HEK293 (cell line): ENCODE measurements around the gene COL9A1.

Experiments
- ZNF174 ChIP-seq: fragments of 450-650 bp; formaldehyde crosslinking; IDR thresholded peaks from 2 replicates; pipeline ENCODE4 v1.5.0; 2017; ENCODE audit warnings: missing biosample characterization, mild to moderate bottlenecking, missing genetic modification characterization
- ZNF274 ChIP-seq, 2 experiments: fragments of 200-500 bp in 1 of 2; fragments of 450-650 bp in 1 of 2; sonication (Bioruptor generic) in 1 of 2; formaldehyde crosslinking in 1 of 2; IDR thresholded peaks; 2 replicates each; pipeline versions ENCODE4 v1.5.1 to v1.6.1; 2014 to 2016; ENCODE audit warnings: borderline replicate concordance in 1 of 2, inconsistent platforms in 1 of 2, low read length in 1 of 2, missing biosample characterization in 1 of 2, missing genetic modification characterization in 1 of 2
- ZNF521 ChIP-seq: fragments of 450-650 bp; formaldehyde crosslinking; IDR thresholded peaks from 2 replicates; pipeline ENCODE4 v1.5.1; 2017; ENCODE audit warnings: missing biosample characterization, mild to moderate bottlenecking, missing genetic modification characterization
- ZNF610 ChIP-seq: fragments of 450-650 bp; formaldehyde crosslinking; IDR thresholded peaks from 2 replicates; pipeline ENCODE4 v1.5.1; 2016; ENCODE audit warnings: missing biosample characterization, missing genetic modification characterization, borderline replicate concordance
- TF ChIP-seq, protein P1 (sequence below): fragments of 450-650 bp; formaldehyde crosslinking; IDR thresholded peaks from 2 replicates; pipeline ENCODE4 v1.5.1; 2016; ENCODE audit warnings: missing biosample characterization, missing genetic modification characterization
- TF ChIP-seq, protein P2 (sequence below): fragments of 450-650 bp; IDR thresholded peaks from 2 replicates; pipeline ENCODE4 v1.5.1; 2018; ENCODE audit warnings: missing biosample characterization, missing genetic modification characterization
- TF ChIP-seq, protein P3 (sequence below): fragments of 450-650 bp; formaldehyde crosslinking; IDR thresholded peaks from 2 replicates; pipeline ENCODE4 v1.5.1; 2016; ENCODE audit warnings: missing biosample characterization, missing genetic modification characterization
- TF ChIP-seq, protein P4 (sequence below): fragments of 450-650 bp; IDR thresholded peaks from 2 replicates; pipeline ENCODE4 v1.5.1; 2018; ENCODE audit warnings: missing biosample characterization, mild to moderate bottlenecking, missing genetic modification characterization
- TF ChIP-seq, protein P5 (sequence below): fragments of 450-650 bp; formaldehyde crosslinking; IDR thresholded peaks from 2 replicates; pipeline ENCODE4 v1.5.1; 2016; ENCODE audit warnings: missing biosample characterization, missing genetic modification characterization, low read depth
- TF ChIP-seq, protein P6 (sequence below): fragments of 450-650 bp; formaldehyde crosslinking; conservative IDR thresholded peaks from 2 replicates; pipeline ENCODE4 v1.5.1; 2016; ENCODE audit warnings: low read depth, missing biosample characterization, missing genetic modification characterization

DNA sequence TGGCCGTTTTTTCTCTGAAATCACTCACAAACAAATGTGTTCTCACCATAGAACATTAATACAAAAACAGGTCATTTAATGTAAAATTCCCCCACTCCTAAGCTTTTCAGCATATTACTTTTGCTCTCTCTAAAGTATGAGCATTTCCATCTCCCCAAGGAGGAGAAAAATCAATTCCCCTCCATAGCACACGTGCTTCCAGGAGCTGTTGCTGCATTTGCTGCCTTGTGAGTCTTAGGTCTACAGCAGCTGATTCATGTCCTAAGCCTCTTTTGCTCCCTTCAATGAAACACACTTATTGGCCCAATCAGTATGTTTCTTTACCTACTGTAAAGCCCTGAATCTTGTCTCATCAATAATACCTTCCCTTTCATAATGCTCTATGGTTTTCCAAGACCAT lies 6.4 kb upstream of the COL9A1 start:
- TF ChIP-seq, protein P1, sequence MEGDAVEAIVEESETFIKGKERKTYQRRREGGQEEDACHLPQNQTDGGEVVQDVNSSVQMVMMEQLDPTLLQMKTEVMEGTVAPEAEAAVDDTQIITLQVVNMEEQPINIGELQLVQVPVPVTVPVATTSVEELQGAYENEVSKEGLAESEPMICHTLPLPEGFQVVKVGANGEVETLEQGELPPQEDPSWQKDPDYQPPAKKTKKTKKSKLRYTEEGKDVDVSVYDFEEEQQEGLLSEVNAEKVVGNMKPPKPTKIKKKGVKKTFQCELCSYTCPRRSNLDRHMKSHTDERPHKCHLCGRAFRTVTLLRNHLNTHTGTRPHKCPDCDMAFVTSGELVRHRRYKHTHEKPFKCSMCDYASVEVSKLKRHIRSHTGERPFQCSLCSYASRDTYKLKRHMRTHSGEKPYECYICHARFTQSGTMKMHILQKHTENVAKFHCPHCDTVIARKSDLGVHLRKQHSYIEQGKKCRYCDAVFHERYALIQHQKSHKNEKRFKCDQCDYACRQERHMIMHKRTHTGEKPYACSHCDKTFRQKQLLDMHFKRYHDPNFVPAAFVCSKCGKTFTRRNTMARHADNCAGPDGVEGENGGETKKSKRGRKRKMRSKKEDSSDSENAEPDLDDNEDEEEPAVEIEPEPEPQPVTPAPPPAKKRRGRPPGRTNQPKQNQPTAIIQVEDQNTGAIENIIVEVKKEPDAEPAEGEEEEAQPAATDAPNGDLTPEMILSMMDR (tag by site-specific recombination): no peak
- TF ChIP-seq, protein P2, sequence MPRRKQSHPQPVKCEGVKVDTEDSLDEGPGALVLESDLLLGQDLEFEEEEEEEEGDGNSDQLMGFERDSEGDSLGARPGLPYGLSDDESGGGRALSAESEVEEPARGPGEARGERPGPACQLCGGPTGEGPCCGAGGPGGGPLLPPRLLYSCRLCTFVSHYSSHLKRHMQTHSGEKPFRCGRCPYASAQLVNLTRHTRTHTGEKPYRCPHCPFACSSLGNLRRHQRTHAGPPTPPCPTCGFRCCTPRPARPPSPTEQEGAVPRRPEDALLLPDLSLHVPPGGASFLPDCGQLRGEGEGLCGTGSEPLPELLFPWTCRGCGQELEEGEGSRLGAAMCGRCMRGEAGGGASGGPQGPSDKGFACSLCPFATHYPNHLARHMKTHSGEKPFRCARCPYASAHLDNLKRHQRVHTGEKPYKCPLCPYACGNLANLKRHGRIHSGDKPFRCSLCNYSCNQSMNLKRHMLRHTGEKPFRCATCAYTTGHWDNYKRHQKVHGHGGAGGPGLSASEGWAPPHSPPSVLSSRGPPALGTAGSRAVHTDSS (tag by site-specific recombination): no peak
- TF ChIP-seq, protein P3, sequence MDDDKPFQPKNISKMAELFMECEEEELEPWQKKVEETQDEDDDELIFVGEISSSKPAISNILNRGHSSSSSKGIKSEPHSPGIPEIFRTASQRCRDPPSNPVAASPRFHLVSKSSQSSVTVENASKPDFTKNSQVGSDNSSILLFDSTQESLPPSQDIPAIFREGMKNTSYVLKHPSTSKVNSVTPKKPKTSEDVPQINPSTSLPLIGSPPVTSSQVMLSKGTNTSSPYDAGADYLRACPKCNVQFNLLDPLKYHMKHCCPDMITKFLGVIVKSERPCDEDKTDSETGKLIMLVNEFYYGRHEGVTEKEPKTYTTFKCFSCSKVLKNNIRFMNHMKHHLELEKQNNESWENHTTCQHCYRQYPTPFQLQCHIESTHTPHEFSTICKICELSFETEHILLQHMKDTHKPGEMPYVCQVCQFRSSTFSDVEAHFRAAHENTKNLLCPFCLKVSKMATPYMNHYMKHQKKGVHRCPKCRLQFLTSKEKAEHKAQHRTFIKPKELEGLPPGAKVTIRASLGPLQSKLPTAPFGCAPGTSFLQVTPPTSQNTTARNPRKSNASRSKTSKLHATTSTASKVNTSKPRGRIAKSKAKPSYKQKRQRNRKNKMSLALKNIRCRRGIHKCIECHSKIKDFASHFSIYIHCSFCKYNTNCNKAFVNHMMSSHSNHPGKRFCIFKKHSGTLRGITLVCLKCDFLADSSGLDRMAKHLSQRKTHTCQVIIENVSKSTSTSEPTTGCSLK (tag by site-specific recombination): no peak
- TF ChIP-seq ZNF274 (IDR thresholded peaks at IDR 0.05; ENCODE audit: low read length) (no peak), ZNF274 (tag by site-specific recombination; IDR thresholded peaks at IDR 0.05; ENCODE audit: borderline replicate concordance) (no peak), ZNF174 (no peak), ZNF521 (tag by site-specific recombination) (no peak), ZNF610 (no peak)
- TF ChIP-seq, protein P4, sequence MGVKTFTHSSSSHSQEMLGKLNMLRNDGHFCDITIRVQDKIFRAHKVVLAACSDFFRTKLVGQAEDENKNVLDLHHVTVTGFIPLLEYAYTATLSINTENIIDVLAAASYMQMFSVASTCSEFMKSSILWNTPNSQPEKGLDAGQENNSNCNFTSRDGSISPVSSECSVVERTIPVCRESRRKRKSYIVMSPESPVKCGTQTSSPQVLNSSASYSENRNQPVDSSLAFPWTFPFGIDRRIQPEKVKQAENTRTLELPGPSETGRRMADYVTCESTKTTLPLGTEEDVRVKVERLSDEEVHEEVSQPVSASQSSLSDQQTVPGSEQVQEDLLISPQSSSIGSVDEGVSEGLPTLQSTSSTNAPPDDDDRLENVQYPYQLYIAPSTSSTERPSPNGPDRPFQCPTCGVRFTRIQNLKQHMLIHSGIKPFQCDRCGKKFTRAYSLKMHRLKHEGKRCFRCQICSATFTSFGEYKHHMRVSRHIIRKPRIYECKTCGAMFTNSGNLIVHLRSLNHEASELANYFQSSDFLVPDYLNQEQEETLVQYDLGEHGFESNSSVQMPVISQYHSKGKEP (tag by site-specific recombination): no peak
- TF ChIP-seq, protein P5, sequence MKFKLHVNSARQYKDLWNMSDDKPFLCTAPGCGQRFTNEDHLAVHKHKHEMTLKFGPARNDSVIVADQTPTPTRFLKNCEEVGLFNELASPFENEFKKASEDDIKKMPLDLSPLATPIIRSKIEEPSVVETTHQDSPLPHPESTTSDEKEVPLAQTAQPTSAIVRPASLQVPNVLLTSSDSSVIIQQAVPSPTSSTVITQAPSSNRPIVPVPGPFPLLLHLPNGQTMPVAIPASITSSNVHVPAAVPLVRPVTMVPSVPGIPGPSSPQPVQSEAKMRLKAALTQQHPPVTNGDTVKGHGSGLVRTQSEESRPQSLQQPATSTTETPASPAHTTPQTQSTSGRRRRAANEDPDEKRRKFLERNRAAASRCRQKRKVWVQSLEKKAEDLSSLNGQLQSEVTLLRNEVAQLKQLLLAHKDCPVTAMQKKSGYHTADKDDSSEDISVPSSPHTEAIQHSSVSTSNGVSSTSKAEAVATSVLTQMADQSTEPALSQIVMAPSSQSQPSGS (tag by site-specific recombination): no peak
- TF ChIP-seq, protein P6, sequence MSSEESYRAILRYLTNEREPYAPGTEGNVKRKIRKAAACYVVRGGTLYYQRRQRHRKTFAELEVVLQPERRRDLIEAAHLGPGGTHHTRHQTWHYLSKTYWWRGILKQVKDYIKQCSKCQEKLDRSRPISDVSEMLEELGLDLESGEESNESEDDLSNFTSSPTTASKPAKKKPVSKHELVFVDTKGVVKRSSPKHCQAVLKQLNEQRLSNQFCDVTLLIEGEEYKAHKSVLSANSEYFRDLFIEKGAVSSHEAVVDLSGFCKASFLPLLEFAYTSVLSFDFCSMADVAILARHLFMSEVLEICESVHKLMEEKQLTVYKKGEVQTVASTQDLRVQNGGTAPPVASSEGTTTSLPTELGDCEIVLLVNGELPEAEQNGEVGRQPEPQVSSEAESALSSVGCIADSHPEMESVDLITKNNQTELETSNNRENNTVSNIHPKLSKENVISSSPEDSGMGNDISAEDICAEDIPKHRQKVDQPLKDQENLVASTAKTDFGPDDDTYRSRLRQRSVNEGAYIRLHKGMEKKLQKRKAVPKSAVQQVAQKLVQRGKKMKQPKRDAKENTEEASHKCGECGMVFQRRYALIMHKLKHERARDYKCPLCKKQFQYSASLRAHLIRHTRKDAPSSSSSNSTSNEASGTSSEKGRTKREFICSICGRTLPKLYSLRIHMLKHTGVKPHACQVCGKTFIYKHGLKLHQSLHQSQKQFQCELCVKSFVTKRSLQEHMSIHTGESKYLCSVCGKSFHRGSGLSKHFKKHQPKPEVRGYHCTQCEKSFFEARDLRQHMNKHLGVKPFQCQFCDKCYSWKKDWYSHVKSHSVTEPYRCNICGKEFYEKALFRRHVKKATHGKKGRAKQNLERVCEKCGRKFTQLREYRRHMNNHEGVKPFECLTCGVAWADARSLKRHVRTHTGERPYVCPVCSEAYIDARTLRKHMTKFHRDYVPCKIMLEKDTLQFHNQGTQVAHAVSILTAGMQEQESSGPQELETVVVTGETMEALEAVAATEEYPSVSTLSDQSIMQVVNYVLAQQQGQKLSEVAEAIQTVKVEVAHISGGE (tag by site-specific recombination): no peak
